ENCODE data around the gene DNM2.
"Not testable (repeated sequence)": the region's sequence is repeated elsewhere in the genome, so short reads cannot be mapped to it uniquely, and the experiment has no call there.

The DNM2 gene

GRCh38 chr19:10831987-10832938, 114.4 kb downstream of the DNM2 start:
- no peak for DNase-seq (ENCODE audit: low read depth in 1 of 2, low spot score in 1 of 2)

- DNase-seq (ENCODE audit: low read depth in 1 of 2, low spot score in 1 of 2), result no peak
Observed at GRCh38 chr19:10832939-10833296, 115.0 kb downstream of the DNM2 start.

- DNase-seq (ENCODE audit: low read depth in 1 of 2, low spot score in 1 of 2), result no peak
Observed at GRCh38 chr19:10835089-10835753, 117.3 kb downstream of the DNM2 start.

- peak; percentile 77 to 86 for DNase-seq (ENCODE audit: low read depth in 1 of 2, low spot score in 1 of 2)
Observed at GRCh38 chr19:10835754-10836478, 118.0 kb downstream of the DNM2 start, which contains the start of gene TMED1. Gene TMED1, minus strand, starts transcription at chr19:10836212. Its CDS starts 21 bp downstream, at chr19:10836191.

DNA sequence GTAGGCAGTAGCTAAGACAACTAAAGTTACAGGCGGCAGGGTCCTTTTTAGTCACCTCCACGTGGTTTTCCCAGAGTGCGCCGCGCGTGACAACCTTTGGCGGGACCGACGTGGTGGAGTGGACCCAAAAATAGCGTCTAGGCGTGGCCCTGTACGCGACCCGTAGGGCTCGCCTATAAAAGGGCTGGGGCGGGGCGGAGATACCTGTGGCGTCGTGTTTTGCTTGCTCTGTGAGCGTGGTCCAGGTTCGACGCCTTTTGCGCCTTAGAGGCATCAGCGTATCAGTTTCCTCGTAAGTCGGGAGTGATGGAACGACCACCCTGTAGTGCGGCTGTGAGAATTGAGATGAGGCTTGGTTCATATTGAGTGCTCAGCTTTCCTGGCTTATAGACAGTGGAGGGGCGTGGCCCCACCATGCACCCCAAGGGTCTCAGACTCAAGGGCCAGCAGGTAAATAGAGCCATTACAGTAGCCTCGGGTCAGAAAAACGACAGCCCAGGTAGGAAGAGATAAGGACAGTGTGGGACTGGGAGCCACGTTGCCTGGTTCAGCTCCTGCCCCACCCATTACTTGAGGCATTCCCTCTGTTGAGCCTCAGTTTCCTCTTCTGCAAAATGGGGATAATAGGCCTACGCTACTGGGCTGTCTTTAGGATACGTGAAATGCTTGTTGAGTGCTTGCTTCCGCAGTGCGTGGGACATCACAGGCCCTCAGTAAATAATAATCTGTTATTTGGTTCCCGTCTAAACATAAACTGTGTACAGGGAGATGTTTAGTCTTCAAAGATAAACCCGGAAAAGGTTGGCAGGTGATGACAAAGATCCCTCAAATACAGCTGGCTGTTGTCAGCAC, 118.8 kb downstream of the DNM2 start:
- peak in 1 of 2 donors; percentile 64 for DNase-seq (ENCODE audit: low read depth in 1 of 2, low spot score in 1 of 2)

- not testable (repeated sequence) for DNase-seq (ENCODE audit: low read depth in 1 of 2, low spot score in 1 of 2)
Observed at GRCh38 chr19:10837649-10838048, 119.8 kb downstream of the DNM2 start.

DNA sequence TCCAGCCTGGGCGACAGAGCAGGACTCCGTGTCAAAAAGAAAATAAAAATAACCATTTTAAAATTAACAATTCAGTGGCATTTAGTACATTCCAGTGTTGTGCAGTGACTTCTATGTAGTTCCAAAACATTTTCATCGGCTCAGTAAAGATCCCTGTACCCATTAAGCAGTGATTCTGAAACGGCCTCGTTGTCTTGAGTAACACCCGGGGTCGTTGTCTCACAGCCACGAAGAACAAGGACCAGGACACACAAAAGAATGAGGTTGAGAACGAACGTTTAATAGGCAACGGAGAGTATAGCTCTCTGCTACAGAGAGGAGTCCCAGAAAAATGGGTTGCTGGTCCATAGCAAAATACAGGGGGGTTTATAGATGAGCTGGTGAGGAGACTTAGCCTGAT, 120.5 kb downstream of the DNM2 start:
- no peak for DNase-seq (ENCODE audit: low read depth in 1 of 2, low spot score in 1 of 2)

- no peak for DNase-seq (ENCODE audit: low read depth in 1 of 2, low spot score in 1 of 2)
Observed at GRCh38 chr19:10839114-10840050, 121.5 kb downstream of the DNM2 start.

DNA sequence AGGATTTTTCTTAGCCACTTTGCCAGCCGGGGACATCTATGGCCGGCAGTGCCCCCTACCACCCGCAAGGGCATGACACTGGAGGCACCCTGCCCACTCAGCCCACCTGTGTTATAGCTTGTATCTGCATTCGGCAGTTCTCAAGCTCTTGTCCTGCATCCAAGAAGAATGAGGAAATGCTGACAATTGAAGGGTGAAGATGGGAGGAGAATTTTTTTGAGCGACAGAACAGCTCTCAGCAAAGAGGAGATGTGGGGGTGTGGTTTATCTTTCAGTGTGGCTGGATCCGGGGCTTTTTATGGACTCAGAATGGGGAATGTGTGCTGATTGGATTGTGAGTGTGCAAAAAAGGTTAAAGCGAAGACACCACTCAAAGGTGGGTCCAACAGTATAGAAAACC, 124.9 kb downstream of the DNM2 start:
- DNase-seq (ENCODE audit: low read depth in 1 of 2, low spot score in 1 of 2), result no peak

DNA sequence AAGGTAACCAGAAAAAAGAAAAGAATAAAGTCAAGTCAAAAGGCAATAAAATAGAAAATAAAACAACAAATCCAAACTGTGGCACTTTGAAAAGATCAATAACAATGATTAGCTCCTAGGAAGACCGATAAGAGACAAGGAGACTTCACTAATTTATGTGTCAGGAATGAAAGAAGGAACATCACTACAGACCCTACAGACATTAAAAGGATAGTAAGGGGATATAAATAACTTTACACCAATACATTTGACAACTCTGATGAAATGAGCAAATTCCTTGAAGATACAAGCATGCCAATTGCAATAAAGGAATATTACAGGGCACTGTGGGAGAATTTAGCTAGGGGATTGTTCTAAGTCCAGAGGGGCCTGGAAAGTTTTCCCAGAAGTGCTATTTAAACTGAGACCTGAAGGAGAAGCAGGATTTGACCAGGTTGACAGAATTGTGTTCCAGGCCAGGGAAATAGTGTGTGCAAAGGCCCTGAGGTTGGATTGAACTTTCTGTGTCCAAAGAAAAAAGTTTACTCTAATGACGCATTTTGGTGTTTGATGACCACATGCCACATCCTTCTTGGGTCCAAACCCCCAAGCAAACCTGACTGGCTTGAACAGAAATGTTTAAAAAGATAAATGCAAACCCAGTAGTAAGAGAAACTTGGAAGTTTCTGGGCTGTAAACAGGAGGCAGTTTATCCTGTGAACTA, 128.8 kb downstream of the DNM2 start:
- no peak for DNase-seq (ENCODE audit: low read depth in 1 of 2, low spot score in 1 of 2)

DNA sequence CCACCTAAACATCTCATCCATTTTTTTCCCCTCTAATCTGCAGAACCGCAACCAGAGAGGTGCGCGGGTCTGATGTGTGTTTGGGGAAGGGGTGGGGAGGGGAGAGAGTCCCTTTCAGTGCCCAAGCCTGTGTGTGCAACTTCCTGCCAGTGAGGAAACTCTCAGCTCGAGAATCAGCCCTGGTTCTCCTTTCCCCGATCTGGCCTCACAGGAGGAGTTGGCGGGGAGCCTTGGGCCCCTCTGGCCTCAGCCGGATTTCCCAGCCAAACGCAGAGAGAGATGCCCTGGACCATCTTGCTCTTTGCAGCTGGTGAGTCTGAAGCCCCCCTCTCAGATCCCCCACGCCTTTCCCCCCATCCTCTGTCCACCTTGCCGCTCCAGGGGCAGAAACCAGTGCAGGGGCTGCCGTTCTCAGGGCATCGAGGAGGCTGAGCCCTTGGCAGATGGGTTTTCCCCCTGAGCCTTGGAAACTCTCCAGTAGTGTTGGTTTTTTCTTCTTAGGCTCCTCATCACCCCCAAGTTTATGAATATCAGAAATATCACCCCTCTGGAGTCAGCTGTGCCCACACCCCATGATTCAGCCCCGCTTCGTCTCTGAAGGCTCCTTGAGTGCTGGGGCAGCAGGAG, 130.5 kb downstream of the DNM2 start, which contains the start of gene C19orf38:
TSS of gene C19orf38 (plus strand) at position 186 of the 627 bp plus-strand sequence. CDS start at position 280, 94 bp downstream.
- no peak for DNase-seq (ENCODE audit: low read depth in 1 of 2, low spot score in 1 of 2)

DNA sequence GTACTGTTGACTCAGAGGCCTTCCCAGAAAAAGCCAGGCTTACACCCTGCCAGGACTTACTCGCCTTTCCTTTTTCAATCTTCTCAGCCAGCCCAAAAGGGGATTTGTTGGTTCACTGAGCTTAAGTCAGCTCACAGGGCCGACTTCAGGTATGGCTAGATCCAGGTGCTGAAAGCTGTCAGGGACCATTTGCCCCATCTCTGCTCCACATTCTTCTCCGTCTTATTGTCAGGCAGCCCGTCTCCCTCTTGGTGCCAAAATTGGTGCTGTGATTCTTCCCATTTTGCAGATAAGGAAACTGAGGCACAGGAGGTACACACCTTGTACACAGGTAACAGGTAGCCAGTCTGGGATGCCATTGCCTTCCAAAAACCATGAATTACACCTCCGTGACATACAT, 132.8 kb downstream of the DNM2 start:
- no peak for DNase-seq (ENCODE audit: low read depth in 1 of 2, low spot score in 1 of 2)

GRCh38 chr19:10852098-10852800, 134.4 kb downstream of the DNM2 start:
- DNase-seq (ENCODE audit: low read depth in 1 of 2, low spot score in 1 of 2), result no peak

- DNase-seq (ENCODE audit: low read depth in 1 of 2, low spot score in 1 of 2), result no peak
Observed at GRCh38 chr19:10852941-10853340, 135.1 kb downstream of the DNM2 start.

GRCh38 chr19:10854350-10855089, 136.6 kb downstream of the DNM2 start:
- no peak for DNase-seq (ENCODE audit: low read depth in 1 of 2, low spot score in 1 of 2)

GRCh38 chr19:10855879-10856522, 138.1 kb downstream of the DNM2 start:
- DNase-seq (ENCODE audit: low read depth in 1 of 2, low spot score in 1 of 2), result no peak

DNA sequence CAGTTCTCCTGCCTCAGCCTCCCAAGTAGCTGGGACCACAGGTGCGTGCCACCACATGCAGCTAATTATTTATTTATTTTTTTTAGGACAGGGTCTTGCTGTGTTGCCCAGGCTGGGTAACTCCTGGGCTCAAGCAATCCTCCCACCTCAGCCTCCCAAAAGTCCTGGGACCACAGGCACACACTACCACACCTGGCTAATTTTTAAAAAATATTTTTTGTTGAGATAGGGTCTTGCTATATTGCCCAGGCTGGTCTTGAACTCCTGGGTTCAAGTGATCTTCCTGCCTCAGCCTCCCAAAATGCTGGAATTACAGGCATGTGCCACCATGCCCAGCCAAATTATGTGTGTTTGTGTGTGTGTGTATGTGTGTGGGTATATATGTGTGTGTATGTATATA, 139.0 kb downstream of the DNM2 start:
- DNase-seq (ENCODE audit: low read depth in 1 of 2, low spot score in 1 of 2), result not testable (repeated sequence)
